HL-60/S4 treated with phorbol 12-myristate 13-acetate at 8.2 ng/mL for 4 days and 3 days (cell line): Measurements from ENCODE around the gene SBNO2.

ENCODE experiments used
- in situ Hi-C: fragments of 300-500 bp; cut with MboI; formaldehyde crosslinking; loops from 2 replicates; pipeline ENCODE4 v1.15.0; 2022; ENCODE audit warnings: low sequenced_read_pairs

SBNO2 gene

GRCh38 chr19:1169921-1170885 is 3.9 kb downstream of the SBNO2 start:
- in situ Hi-C loops, result no loop called here

GRCh38 chr19:1169411-1169791 is 4.7 kb downstream of the SBNO2 start:
- in situ Hi-C loops, result no loop called here

GRCh38 chr19:1168572-1169410 is 5.3 kb downstream of the SBNO2 start:
- in situ Hi-C loops, result no loop called here

- in situ Hi-C loops, result no loop called here
Measured at GRCh38 chr19:1167687-1168571, 6.1 kb downstream of the SBNO2 start.

- in situ Hi-C loops, result no loop called here
Measured at GRCh38 chr19:1166872-1167573, 7.0 kb downstream of the SBNO2 start.

GRCh38 chr19:1164684-1165531 is 9.2 kb downstream of the SBNO2 start:
- in situ Hi-C loops, result no loop called here

- in situ Hi-C loops, result no loop called here
Measured at GRCh38 chr19:1163934-1164683, 10.0 kb downstream of the SBNO2 start.

GRCh38 chr19:1163283-1163933 is 10.7 kb downstream of the SBNO2 start:
- in situ Hi-C loops, result no loop called here

GRCh38 chr19:1162404-1163282 is 11.4 kb downstream of the SBNO2 start:
- in situ Hi-C loops, result no loop called here

GRCh38 chr19:1161716-1162115 is 12.4 kb downstream of the SBNO2 start:
- in situ Hi-C loops, result no loop called here

- in situ Hi-C loops, result no loop called here
Measured at GRCh38 chr19:1159864-1160595, 14.0 kb downstream of the SBNO2 start.

- in situ Hi-C loops, result no loop called here
Measured at GRCh38 chr19:1158885-1159448, 15.1 kb downstream of the SBNO2 start.

- in situ Hi-C loops, result no loop called here
Measured at GRCh38 chr19:1157931-1158884, 15.9 kb downstream of the SBNO2 start.

- in situ Hi-C loops, result no loop called here
Measured at GRCh38 chr19:1156830-1157615, 17.0 kb downstream of the SBNO2 start.
